ENCODE measurements around the gene BACE2.

- TF ChIP-seq ZNF207 (IDR thresholded peaks at IDR 0.05; ENCODE audit: borderline replicate concordance) (no peak), TAF1 (CRISPR knock-in tag; IDR thresholded peaks at IDR 0.05) (no peak), ZBTB7B (CRISPR knock-in tag; IDR thresholded peaks at IDR 0.05) (no peak), PRDM15 (CRISPR knock-in tag; IDR thresholded peaks at IDR 0.05) (no peak), CREB1 (IDR thresholded peaks at IDR 0.05) (no peak), CREB1 (CRISPR knock-in tag; IDR thresholded peaks at IDR 0.05) (no peak), PHB2 (IDR thresholded peaks at IDR 0.05; ENCODE audit: partially characterized antibody) (no peak), ISX (CRISPR knock-in tag; conservative IDR thresholded peaks at IDR 0.05) (no peak), STAT5B (CRISPR knock-in tag; IDR thresholded peaks at IDR 0.05) (no peak), FOXP1 (IDR thresholded peaks at IDR 0.05) (no peak), FOXP1 (CRISPR knock-in tag; IDR thresholded peaks at IDR 0.05) (no peak), SIN3A (IDR thresholded peaks at IDR 0.05; ENCODE audit: borderline replicate concordance, low read depth, low read length) (no peak), NKX3-1 (CRISPR knock-in tag; IDR thresholded peaks at IDR 0.05) (no peak)
Measured at GRCh38 chr21:41130883-41131282, 37.1 kb upstream of the BACE2 start.
